CD4-positive, alpha-beta T cell treated with Interleukin-4 for 4 hours (primary cell): ENCODE measurements around the gene SPACDR.

Experiments used
- DNase-seq: peaks from one replicate; pipeline ENCODE4 v3.0.0-alpha.2; 2020

SPACDR gene

DNA sequence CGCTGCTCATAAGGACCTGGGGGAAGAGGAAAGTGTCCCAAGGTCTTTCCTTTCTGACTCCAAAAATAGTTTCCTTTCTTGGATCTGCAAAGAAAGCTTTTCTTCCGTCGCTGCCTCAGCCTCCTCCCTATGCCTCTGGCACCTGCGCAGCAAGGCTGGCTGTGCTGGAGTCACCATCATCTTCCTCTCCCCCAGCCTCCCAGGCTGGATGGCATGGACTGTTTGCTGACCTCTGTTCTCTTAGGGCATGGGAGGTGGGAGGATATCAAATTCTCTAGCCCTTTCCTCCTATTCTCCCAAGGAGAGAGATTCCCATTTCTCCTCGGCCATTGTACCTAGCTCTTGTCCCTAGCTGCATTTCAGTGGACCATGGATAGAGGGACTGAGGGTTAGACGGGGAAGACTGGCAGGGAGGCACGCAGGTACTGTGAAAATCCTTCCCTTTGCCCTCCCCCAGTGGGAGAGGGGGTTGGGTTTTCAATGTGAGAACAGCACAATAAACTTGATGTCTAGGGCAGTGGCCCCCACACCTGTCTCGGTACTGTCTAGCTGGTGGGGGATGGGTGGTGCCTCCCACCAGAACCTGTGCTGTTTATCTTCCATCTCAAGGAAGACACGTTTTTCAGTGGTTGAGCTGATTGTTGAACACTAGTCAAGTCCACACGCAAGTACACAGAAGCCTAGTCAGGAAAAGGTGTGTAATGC lies 30.3 kb downstream of the SPACDR start:
- no peak for DNase-seq

DNA sequence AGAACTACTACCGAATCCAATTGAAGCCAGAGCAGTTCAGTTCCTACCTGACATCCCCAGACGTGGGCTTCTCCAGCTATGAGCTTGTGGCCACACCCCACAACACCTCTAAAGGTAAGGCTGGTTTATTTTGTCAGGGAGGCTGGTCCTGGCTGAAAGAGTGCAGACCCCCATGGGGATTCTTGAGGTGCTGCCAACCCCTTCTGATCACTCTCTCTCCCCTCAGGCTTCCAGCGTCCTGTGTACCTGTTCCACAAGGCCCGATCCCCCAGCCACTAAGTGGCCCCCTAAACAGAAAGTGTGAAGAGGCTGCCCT lies 30.8 kb downstream of the SPACDR start:
- DNase-seq: no peak

DNA sequence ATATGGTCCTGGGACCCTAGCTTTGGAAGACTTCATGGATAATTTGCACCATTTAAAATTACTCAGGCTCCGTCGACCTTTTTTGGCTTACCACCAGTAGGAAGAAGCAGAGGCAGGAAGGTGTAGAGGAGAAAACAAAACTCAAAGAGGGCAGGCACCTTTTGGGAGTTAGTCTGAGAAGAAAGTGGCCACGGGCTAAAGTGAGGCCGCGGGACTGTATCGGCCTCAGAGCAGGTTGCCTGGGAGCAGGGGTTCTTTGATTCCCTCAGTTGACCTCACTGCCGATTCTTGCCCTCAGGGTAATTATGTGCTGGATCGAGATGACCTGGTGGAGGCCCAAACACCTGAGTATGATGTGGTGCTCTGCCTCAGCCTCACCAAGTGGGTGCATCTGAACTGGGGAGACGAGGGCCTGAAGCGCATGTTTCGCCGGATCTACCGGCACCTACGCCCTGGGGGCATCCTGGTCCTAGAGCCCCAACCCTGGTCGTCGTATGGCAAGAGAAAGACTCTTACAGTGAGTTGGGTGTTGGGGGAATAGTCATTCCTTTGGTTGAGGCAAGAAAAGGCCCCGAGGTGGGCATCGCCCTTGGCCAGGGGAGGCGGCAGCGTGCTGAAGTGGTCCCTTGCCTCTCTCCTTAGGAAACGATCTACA lies 31.3 kb downstream of the SPACDR start:
- no peak for DNase-seq

DNA sequence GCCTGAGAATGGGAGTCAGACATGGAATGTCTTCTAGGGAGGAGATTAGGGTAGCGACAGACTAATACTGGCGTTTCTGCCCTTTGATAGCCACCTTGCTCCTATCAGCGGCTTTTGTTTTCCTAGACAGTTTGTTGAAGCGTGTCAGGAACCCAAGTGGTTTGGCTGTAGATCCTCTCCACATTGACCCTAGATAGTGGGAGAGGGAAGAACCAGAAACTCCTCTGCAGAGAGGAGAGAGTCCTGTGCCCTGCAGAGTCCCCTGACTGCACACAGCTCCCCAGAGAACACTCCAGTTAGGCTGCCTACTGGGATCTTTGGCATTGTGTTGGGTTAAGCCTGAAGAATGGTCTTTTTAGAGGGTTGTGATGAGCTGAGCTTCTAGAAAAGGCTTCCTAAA lies 32.0 kb downstream of the SPACDR start:
- DNase-seq: no peak

DNA sequence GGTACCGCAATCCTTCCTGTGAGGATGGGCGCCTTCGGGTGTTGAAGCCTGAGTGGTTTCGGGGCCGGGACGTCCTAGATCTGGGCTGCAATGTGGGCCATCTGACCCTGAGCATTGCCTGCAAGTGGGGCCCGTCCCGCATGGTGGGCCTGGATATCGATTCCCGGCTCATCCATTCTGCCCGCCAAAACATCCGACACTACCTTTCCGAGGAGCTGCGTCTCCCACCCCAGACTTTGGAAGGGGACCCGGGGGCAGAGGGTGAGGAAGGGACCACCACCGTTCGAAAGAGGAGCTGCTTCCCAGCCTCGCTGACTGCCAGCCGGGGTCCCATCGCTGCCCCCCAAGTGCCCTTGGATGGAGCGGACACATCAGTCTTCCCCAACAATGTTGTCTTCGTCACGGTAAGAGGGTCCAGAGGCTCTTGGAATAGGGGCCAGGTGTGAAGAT lies 32.7 kb downstream of the SPACDR start:
- no peak for DNase-seq

DNA sequence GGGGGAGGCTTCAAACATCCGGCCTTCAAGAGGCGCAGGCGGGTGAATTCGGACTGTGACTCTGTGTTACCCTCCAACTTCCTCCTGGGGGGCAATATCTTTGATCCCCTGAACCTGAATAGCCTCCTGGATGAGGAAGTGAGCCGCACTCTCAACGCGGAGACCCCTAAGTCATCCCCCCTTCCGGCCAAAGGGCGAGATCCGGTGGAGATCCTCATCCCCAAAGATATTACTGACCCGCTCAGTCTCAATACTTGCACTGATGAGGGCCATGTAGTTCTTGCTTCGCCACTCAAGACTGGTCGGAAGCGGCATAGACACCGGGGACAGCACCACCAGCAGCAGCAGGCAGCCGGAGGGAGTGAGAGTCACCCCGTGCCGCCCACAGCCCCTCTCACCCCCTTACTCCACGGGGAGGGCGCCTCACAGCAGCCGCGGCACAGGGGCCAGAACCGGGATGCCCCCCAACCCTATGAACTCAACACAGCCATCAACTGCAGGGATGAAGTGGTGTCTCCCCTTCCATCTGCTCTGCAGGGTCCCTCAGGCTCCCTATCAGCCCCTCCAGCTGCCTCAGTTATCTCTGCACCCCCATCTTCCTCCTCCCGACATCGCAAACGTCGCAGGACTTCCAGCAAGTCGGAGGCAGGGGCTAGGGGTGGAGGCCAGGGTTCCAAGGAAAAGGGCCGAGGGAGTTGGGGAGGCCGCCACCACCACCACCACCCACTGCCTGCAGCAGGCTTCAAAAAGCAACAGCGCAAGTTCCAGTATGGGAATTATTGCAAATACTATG lies 33.4 kb downstream of the SPACDR start:
- peak; percentile 24 for DNase-seq

DNA sequence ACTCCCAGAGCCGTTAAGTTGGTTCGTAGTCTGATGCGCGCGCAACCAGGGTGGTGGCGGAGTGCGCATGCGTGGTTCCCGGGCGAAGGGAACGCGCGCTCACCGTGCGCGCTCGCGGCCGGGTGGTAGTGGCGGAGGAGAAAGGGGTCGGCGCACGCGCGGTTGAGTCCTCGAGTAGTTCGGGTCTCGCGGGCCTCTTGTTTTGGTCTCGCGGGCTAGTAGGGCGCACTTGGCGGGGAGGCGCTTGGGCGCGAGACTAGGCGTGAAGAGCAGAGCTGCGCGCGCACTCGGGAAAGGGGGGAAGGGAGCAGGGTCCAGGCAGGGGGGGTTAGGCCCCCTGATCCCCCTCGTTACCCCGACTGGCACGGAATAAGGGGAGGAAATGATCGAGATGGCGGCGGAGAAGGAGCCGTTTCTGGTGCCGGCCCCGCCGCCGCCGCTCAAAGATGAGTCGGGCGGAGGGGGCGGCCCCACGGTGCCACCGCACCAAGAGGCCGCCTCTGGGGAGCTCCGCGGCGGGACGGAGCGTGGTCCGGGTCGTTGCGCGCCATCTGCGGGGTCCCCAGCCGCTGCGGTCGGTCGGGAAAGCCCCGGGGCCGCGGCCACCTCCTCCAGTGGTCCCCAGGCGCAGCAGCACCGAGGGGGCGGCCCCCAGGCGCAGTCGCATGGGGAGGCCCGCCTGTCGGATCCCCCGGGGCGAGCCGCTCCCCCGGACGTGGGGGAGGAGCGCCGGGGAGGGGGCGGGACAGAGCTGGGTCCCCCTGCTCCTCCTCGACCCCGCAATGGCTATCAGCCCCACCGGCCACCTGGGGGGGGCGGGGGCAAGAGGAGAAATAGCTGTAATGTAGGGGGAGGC lies 34.2 kb downstream of the SPACDR start, which contains the start of gene MEPCE:
TSS of gene MEPCE (plus strand) at position 195 of the 856 bp plus-strand sequence. CDS start at position 383, 188 bp downstream.
- DNase-seq: peak; percentile 94

DNA sequence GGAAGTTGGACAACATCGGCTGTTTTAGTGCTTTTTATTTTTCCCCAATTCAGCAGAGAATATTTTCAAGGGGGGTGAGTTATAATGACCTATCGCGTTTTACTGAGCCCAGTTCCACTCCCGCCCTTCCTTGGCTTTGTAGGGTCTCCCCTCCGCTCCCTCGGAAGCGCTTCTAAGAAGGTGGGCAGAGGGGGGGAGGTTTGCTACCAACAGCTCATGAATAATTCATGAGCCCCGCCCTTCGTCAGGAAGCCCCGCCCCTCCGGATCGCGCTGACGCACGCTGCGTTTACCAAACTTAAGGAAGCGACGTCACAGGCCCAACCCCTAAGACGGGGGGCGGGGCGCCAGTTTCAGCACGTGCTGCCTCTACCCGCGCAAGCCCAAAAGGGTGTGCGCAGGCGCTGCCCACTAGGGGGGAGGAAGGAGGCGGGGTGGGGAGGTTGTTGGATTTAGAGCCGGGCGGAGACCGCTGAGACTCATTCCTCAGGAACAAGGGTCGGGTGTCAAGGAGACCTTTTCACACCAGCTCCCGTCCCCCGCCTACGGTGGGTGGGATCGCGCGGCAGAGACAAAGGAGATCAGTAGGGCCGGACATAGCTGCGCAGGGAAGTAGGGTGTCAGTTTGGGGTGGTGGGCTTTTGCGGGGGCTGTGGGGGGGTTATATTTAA lies 35.0 kb downstream of the SPACDR start:
- DNase-seq: peak; percentile 100

DNA sequence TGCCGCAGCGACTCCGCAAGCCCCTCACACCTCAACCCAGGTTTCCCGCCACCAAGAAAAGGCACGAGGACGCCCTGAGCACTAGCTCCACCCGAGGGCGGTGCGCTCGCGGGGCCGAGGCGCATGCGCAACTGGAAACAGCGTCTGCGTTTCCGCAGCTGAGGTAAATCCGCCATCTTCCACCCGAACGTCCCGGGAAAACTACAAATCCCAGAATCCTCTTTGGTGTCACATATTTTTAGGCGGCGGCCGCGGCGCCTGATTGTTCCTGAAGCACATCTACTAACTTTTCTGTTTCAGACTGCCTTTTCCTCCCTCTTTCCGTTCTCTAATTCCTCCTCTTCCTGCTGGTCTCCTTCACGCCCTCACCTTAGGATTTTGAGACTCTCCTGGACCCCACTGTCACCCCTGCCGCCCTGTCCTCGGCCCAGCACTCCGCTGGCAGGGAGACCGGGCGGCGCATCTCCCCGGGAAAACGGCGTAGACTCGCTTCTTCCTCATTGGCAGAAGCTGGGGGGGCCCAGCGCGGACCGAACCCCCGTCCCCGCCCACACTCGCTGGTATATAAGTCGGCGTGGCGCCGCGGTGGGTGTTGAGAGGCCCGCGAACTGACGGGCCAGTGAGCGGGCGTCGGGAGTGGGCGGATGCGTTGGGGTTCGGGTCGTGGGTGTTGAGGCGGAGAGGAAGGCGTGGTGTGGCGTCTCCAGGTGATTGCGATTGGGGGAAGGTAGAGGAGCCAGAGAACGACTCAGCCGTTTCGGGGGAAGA lies 35.7 kb downstream of the SPACDR start, which contains the start of gene ZCWPW1:
TSS of gene ZCWPW1 (minus strand) at position 505 of the 768 bp plus-strand sequence. CDS start 8,054 bp downstream, outside the sequence.
- peak; percentile 98 for DNase-seq

DNA sequence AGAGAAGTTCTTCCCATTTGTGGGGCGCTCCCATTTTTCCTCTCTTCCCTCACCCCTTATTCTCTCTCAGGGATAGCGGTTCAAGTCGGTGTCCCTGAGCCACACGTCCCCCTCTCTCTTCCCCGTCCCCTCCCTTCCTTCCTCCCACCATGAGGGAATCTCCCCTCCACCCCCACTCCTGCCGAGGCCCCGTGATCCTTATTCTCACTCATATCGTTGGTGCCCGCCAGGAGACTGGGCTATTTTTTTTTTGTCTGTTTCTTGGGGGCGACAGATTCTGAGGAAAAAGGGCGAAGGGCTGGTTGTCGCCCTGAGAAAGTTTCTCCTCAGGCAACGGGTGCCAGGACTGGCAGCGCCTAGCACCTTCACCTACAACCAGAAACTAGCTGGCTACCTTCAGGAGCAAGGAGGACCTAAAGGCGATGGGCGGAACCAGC lies 36.3 kb downstream of the SPACDR start:
- DNase-seq: no peak

DNA sequence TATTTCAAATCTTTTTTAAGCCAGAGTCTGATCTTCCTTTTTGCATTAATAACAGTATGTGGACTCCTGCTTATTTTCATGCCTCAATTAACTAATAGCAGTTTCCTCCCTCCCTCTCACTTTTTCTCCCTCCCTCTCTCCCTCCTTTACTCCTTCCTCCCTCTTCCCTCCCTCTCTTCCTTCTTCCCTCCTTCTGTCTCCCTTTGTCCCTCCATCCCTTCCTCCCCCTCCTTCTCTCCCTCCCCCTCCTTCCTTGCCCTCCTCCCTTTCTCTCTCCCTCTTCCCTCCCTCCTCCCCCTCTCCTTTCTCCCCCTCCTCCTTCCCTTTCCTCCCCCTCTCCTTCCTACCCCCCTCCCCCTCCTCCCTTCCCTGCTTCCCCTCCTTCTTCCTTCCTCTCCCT lies 37.5 kb downstream of the SPACDR start:
- DNase-seq: no peak

DNA sequence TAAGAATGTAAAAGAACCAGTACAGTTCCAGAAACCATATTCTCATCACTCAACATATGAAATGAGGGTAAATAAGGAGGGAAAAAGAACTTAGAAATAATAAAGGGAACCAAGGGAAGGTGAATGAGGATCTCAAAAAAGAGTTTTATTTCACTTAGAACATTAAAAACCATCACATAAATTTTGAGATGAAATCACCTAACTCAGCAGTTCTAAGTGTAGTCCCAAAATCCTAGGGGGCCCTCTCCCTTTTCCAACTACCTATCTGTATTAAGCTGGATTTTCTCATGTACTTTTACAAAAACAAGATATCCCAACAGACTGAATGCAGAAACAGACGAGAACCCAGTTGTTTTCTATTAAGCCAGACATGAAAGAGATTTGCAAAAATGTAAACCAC lies 38.7 kb downstream of the SPACDR start:
- no peak for DNase-seq

DNA sequence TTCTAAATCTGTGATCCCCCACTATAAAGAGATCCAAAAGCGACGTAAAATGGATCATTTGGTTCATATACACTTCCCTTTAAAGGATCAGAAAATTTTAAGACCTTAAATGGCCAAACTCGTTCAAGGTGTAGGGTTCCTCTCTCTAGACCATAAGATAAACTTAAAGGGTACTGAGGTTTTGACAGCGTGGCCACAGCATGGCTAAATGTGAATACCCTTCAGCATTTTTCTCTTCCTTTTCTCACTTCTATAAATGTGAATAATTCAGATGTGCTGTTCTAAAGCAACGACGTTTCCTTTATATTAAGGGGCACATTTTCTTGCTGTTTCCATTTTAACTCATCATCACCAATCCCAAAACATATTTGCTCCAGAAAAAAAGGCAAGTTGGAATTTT lies 40.7 kb downstream of the SPACDR start:
- DNase-seq: no peak

DNA sequence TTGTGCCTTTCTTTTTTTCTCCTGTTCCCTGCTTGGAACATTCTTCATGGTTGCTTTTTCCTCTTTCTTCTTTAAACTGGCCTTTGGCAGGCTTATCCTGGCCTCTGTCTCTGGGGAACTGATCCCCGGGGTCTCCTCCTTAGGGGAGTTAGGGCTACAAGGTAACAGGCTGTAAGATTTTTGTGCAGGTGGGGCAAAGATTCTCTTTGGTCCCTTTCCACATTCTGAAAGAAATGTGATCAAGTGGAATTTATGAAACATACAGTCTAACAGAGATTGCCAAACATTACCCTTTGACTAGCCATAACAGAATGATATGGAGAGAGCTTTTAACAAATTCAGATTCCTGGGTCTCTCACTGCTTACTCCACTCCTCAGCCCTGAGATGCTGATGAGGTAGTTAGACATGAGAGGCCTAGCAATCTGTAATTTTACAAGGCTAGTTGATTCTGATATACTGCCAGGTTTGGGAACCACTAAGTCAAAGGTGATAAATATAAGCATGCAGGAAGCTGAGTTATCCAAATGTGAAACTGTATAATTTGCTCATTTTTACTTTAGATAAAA lies 44.3 kb downstream of the SPACDR start:
- no peak for DNase-seq

DNA sequence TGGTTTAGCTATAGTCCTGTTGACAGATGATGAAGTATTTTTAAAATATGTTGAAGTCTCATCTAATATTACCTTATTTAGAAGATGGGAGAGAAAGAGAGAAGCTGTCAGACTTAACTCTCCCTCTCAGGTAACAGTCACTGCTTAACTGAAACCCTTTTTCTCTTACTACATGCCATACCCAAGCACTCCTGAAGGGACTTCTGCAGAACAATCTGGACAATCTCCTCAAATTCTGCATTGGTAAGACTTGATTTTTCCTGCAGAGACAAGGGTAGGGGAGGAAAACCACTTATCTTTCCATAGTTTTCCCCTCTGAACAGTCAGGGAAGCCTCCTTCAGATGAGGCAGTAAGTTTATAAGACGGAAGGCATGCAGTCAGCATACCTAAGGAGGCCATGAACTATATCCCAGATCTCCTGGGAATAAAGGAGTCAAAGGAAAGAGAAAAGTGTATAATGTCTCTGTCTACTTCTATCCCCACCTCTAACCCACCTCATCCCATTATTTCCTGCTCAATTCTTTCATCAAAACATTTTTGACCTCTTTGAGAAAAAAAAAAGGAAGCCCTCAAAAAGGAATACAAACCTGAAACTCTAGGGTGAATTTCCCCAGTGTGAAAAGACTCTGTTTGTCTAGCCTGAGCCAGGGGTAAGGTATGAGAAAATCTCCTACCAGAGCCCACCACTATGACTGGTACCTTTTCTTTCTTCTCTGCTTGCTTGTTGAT lies 45.0 kb downstream of the SPACDR start:
- DNase-seq: no peak

DNA sequence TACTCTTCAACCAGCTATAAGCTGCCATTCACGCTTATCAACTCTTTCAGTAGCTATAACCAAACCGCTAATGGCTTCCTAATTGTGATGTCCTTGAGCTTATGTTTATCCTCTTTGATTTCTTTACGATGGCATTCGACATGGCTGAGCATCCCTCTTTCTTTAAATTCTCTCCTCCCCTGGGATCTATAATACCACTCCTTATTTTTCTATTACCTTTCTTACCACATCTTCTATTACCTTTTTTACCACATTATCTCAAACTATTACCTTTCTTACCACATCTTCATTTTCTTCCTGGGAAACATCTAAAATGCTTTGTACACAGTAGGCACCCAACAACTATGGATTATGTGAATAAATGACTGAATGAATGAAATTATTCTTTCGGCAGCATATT lies 48.6 kb downstream of the SPACDR start:
- DNase-seq: no peak

DNA sequence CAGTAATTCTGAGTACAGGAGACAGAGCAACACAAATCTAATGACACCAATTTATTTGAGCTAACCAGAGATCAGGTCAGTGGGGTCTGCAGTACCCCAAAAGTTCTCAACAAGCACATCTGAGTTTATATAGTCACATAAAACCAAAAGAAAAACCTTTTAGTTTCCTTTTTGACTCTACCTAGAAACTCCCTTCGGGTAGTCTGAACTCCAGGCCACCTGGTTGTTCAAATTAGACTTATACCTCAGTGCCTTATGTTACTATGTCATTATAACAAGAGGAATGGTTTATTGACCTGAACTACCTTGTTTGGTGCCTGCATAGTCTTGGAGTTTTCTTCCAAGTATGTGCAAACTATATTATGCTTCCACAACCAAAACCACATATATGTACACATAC lies 50.2 kb downstream of the SPACDR start:
- no peak for DNase-seq

DNA sequence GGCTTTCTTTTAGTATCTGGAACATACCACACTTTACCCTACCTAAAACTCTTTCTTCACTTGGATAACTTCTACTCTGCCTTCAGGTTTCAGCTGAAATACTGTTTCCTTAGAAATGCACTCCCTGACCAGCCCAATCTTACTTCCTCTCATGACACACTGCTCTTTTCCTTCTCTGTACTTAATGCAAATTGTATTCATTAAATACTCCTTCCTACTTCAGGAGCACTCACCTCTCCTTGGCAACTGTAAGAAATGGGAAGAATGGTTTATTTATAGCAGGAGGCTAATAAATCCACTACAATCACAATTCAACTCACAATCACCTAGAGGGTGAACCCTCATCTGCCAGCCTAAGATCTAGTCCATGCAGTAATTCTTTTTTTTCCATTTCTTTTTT lies 50.7 kb downstream of the SPACDR start:
- no peak for DNase-seq

DNA sequence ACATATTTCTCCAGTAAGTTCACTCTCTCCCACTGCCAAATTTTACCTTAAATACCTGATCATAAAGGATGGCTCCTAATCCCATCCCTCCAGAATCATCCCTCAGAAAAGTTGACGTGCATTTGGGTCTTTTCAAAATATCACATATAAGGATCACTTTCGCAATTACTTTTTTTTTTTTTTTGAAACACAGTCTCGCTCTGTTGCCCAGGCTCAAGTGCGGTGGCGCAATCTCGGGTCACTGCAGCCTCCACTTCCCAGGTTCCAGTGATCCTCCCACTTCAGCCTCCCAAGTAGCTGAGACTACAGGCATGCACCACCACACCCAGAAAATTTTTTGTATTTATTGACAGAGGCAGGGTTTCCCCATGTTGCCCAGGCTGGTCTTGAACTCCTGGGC lies 53.0 kb downstream of the SPACDR start:
- DNase-seq: no peak
